GM23338 (cell line): ENCODE results near the gene KCNE1.
"Not testable (repeated sequence)": the region's sequence is repeated elsewhere in the genome, so short reads cannot be mapped to it uniquely, and the experiment has no call there.

Experiments used
- CREB1 ChIP-seq: fragments of 250-450 bp; sonication (Bioruptor Pico); IDR thresholded peaks from 2 replicates; pipeline ENCODE4 v1.5.0; 2020; ENCODE audit warnings: low read depth, mild to moderate bottlenecking, moderate library complexity
- EZH2 ChIP-seq: fragments of 200-600 bp; sonication (generic); IDR thresholded peaks from one replicate; pipeline ENCODE4 v1.8.0; 2017; ENCODE audit warnings: antibody characterized with exemption, mild to moderate bottlenecking, low read depth; ENCODE audit not compliant: unreplicated experiment
- EZH2phosphoT487 ChIP-seq: fragments of 200-600 bp; sonication (generic); IDR thresholded peaks from one replicate; pipeline ENCODE4 v1.8.1; 2018; ENCODE audit warnings: antibody characterized with exemption; ENCODE audit not compliant: unreplicated experiment
- JUNB ChIP-seq: IDR thresholded peaks from one replicate; pipeline ENCODE4 v1.6.1; 2016; ENCODE audit warnings: antibody characterized with exemption; ENCODE audit not compliant: unreplicated experiment
- NANOG ChIP-seq: IDR thresholded peaks from 2 replicates; pipeline ENCODE4 v1.6.1; 2016; ENCODE audit warnings: antibody characterized with exemption, borderline replicate concordance
- POLR2AphosphoS5 ChIP-seq: IDR thresholded peaks from 2 replicates; pipeline ENCODE4 v1.6.1; 2016; ENCODE audit warnings: antibody characterized with exemption, low read depth
- REST ChIP-seq: IDR thresholded peaks from one replicate; pipeline ENCODE4 v1.6.1; 2018; ENCODE audit warnings: antibody characterized with exemption; ENCODE audit not compliant: unreplicated experiment
- STAT1 ChIP-seq: IDR thresholded peaks from one replicate; pipeline ENCODE4 v1.6.1; 2016; ENCODE audit warnings: antibody characterized with exemption; ENCODE audit not compliant: unreplicated experiment
- ZNF114 ChIP-seq: fragments of 250-450 bp; sonication (Bioruptor Pico); IDR thresholded peaks from 2 replicates; pipeline ENCODE4 v1.5.0; 2020; ENCODE audit warnings: mild to moderate bottlenecking, moderate library complexity
- ZNF331 ChIP-seq: fragments of 250-450 bp; sonication (Bioruptor Pico); IDR thresholded peaks from 2 replicates; pipeline ENCODE4 v1.5.0; 2020; ENCODE audit warnings: low read depth, mild to moderate bottlenecking, moderate library complexity
- ZNF462 ChIP-seq: fragments of 250-450 bp; sonication (Bioruptor Pico); IDR thresholded peaks from 2 replicates; pipeline ENCODE4 v1.5.0; 2020; ENCODE audit warnings: mild to moderate bottlenecking, moderate library complexity
- TF ChIP-seq, protein P1 (sequence below), 2 experiments: fragments of 200-600 bp in 1 of 2; sonication (generic) in 1 of 2; conservative IDR thresholded peaks; 2 replicates each; pipeline versions ENCODE4 v1.5.1 to v1.6.1; 2016 to 2017; ENCODE audit warnings: antibody characterized with exemption in 2 of 2, low read depth in 2 of 2, mild to moderate bottlenecking in 2 of 2, moderate library complexity in 1 of 2
- TF ChIP-seq, protein P2 (sequence below): IDR thresholded peaks from 2 replicates; pipeline ENCODE4 v1.6.1; 2016; ENCODE audit warnings: antibody characterized with exemption

- TF ChIP-seq REST; EZH2phosphoT487; POLR2AphosphoS5; EZH2; CREB1 (CRISPR knock-in tag); ZNF462 (CRISPR knock-in tag); JUNB; STAT1; NANOG; ZNF331 (CRISPR knock-in tag); ZNF114 (CRISPR knock-in tag): not testable (repeated sequence)
- TF ChIP-seq, protein P1, sequence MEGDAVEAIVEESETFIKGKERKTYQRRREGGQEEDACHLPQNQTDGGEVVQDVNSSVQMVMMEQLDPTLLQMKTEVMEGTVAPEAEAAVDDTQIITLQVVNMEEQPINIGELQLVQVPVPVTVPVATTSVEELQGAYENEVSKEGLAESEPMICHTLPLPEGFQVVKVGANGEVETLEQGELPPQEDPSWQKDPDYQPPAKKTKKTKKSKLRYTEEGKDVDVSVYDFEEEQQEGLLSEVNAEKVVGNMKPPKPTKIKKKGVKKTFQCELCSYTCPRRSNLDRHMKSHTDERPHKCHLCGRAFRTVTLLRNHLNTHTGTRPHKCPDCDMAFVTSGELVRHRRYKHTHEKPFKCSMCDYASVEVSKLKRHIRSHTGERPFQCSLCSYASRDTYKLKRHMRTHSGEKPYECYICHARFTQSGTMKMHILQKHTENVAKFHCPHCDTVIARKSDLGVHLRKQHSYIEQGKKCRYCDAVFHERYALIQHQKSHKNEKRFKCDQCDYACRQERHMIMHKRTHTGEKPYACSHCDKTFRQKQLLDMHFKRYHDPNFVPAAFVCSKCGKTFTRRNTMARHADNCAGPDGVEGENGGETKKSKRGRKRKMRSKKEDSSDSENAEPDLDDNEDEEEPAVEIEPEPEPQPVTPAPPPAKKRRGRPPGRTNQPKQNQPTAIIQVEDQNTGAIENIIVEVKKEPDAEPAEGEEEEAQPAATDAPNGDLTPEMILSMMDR (conservative IDR thresholded peaks at IDR 0.05; ENCODE audit: low read depth in 2 of 2), result not testable (repeated sequence)
- TF ChIP-seq, protein P2, sequence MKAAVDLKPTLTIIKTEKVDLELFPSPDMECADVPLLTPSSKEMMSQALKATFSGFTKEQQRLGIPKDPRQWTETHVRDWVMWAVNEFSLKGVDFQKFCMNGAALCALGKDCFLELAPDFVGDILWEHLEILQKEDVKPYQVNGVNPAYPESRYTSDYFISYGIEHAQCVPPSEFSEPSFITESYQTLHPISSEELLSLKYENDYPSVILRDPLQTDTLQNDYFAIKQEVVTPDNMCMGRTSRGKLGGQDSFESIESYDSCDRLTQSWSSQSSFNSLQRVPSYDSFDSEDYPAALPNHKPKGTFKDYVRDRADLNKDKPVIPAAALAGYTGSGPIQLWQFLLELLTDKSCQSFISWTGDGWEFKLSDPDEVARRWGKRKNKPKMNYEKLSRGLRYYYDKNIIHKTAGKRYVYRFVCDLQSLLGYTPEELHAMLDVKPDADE, result not testable (repeated sequence)
These were observed 44.7 kb downstream of the KCNE1 start for GRCh38 chr21:34467333-34467732.
